HCT116 (cell line): ENCODE data around the gene OTUD7B. TPM values are rescaled to one million over a fixed set of nuclear protein-coding genes. Genes with fewer than 3 reads are reported as not detected.

ENCODE experiments used
- ATAC-seq: fragments of 200-7000 bp; cut with Tn5 transposase; 2 replicates; pipeline ENCODE4 v1.9.1; 2020; ENCODE audit warnings: mild to moderate bottlenecking, moderate library complexity
- BruUV-seq: library from RNA; stranded (reverse); fragments of 400-500 nt; replicated peaks from 2 replicates; lab custom pipeline; 2021; lab: Mats Ljungman, UMichigan
- CTCF ChIA-PET: fragments of 300-600 bp; sonication (Branson Sonifier 250); formaldehyde crosslinking; loops from one replicate; lab custom pipeline; 2021; ENCODE audit warnings: antibody characterized with exemption; lab: Charles Lee
- POLR2A ChIA-PET: fragments of 300-600, 350-600 bp; sonication (Branson Sonifier 250); formaldehyde crosslinking; loops from one replicate; lab custom pipeline; 2021; ENCODE audit warnings: antibody characterized with exemption; lab: Charles Lee
- RAD21 ChIA-PET, 2 experiments: fragments of 300-600 bp; sonication (Branson Sonifier 250); formaldehyde crosslinking; loops; one replicate each; lab custom pipeline; 2023; ENCODE audit warnings: low total read pairs in 2 of 2; ENCODE audit not compliant: uncharacterized antibody in 2 of 2, unreplicated experiment in 2 of 2, low non-redundant PET in 1 of 2; lab: Charles Lee
- DNase-seq: peaks from one replicate; pipeline ENCODE4 v3.0.0-alpha.2; 2010; ENCODE audit warnings: low read depth, low spot score
- H2AFZ ChIP-seq: fragments of 200-600 bp; shearing (Covaris generic), sonication (generic); 2 replicates; pipeline ENCODE4 v1.6.1; 2017; ENCODE audit warnings: low read depth, mixed run types, mixed read lengths, antibody characterized with exemption, low read length; ENCODE audit not compliant: poor library complexity, severe bottlenecking
- H3K27ac ChIP-seq: 2 replicates; pipeline ENCODE4 v1.5.1; 2012; ENCODE audit warnings: low read depth, low read length
- H3K27me3 ChIP-seq: fragments of 200-600 bp; sonication (generic); 2 replicates; pipeline ENCODE4 v1.6.1; 2016; ENCODE audit warnings: mixed run types, low read length, mixed read lengths; ENCODE audit not compliant: insufficient read depth
- H3K36me3 ChIP-seq, 2 experiments: fragments of 200-500 bp in 1 of 2; fragments of 200-600 bp in 1 of 2; sonication (Bioruptor generic) in 1 of 2; sonication (generic) in 1 of 2; 2 replicates each; pipeline versions ENCODE4 v1.5.1 to v1.6.1; 2014 to 2016; ENCODE audit warnings: low read length in 2 of 2, inconsistent platforms in 1 of 2, mixed read lengths in 1 of 2, mixed run types in 1 of 2; ENCODE audit not compliant: insufficient read depth in 2 of 2, control insufficient read depth in 1 of 2
- H3K4me1 ChIP-seq, 2 experiments: fragments of 200-600 bp in 1 of 2; sonication (generic) in 1 of 2; 2 replicates each; pipeline versions ENCODE4 v1.5.1 to v1.6.1; 2012 to 2017; ENCODE audit warnings: low read length in 2 of 2, inconsistent platforms in 1 of 2, mild to moderate bottlenecking in 1 of 2, mixed read lengths in 1 of 2, mixed run types in 1 of 2, moderate library complexity in 1 of 2; ENCODE audit not compliant: insufficient read depth in 2 of 2, control insufficient read depth in 1 of 2
- H3K4me2 ChIP-seq: fragments of 200-600 bp; sonication (generic); 2 replicates; pipeline ENCODE4 v1.6.1; 2017; ENCODE audit warnings: mixed run types, low read length, mixed read lengths
- H3K4me3 ChIP-seq, 2 experiments: fragments of 200-600 bp in 1 of 2; sonication (generic) in 1 of 2; replicated peaks in 1 of 2; 2 replicates each; pipeline ENCODE4 v1.5.1; 2011 to 2016; ENCODE audit warnings: low read length in 2 of 2, control low read depth in 1 of 2, low read depth in 1 of 2, mild to moderate bottlenecking in 1 of 2, mixed read lengths in 1 of 2, mixed run types in 1 of 2
- H3K79me2 ChIP-seq: fragments of 200-600 bp; sonication (generic); 2 replicates; pipeline ENCODE4 v1.6.1; 2017; ENCODE audit warnings: mild to moderate bottlenecking, mixed run types, low read length, moderate library complexity, mixed read lengths; ENCODE audit not compliant: insufficient read depth
- H3K9ac ChIP-seq: fragments of 200-600 bp; sonication (generic); 2 replicates; pipeline ENCODE4 v1.6.1; 2016; ENCODE audit warnings: low read length, mixed read lengths
- H3K9me2 ChIP-seq: fragments of 200-600 bp; sonication (generic), shearing (Covaris generic); 2 replicates; pipeline ENCODE4 v1.6.1; 2017; ENCODE audit warnings: mixed run types, mild to moderate bottlenecking, moderate library complexity; ENCODE audit not compliant: insufficient read depth
- H3K9me3 ChIP-seq, 2 experiments: fragments of 200-500 bp in 1 of 2; fragments of 200-600 bp in 1 of 2; sonication (Bioruptor generic) in 1 of 2; sonication (generic) in 1 of 2; 2 replicates each; pipeline ENCODE4 v1.6.1; 2014 to 2017; ENCODE audit warnings: low read length in 2 of 2, mixed read lengths in 2 of 2, inconsistent platforms in 1 of 2, low read depth in 1 of 2, mild to moderate bottlenecking in 1 of 2, mixed run types in 1 of 2, moderate library complexity in 1 of 2; ENCODE audit not compliant: control insufficient read depth in 1 of 2, insufficient read depth in 1 of 2
- H4K20me1 ChIP-seq: fragments of 200-600 bp; sonication (generic), shearing (Covaris generic); 2 replicates; pipeline ENCODE4 v1.6.1; 2017; ENCODE audit warnings: mixed run types, mild to moderate bottlenecking, moderate library complexity; ENCODE audit not compliant: insufficient read depth
- ATF3 ChIP-seq: IDR thresholded peaks from 2 replicates; pipeline ENCODE4 v1.6.1; 2012
- CBX3 ChIP-seq: IDR thresholded peaks from 2 replicates; pipeline ENCODE4 v1.6.1; 2012; ENCODE audit warnings: low read depth
- EGR1 ChIP-seq: IDR thresholded peaks from 2 replicates; pipeline ENCODE4 v1.6.1; 2012; ENCODE audit warnings: low read depth
- ELF1 ChIP-seq: IDR thresholded peaks from 2 replicates; pipeline ENCODE4 v1.6.1; 2012; ENCODE audit warnings: low read depth, borderline replicate concordance
- EZH2 ChIP-seq: fragments of 200-600 bp; sonication (generic); IDR thresholded peaks from 2 replicates; pipeline ENCODE4 v1.6.1; 2017; ENCODE audit warnings: antibody characterized with exemption, mixed run types
- EZH2phosphoT487 ChIP-seq: fragments of 200-600 bp; IDR thresholded peaks from 2 replicates; pipeline ENCODE4 v1.6.1; 2018; ENCODE audit warnings: antibody characterized with exemption, borderline replicate concordance
- FOSL1 ChIP-seq: IDR thresholded peaks from 2 replicates; pipeline ENCODE4 v1.6.1; 2012; ENCODE audit warnings: low read depth
- JUND ChIP-seq: IDR thresholded peaks from 2 replicates; pipeline ENCODE4 v1.6.1; 2012
- RAD21 ChIP-seq: IDR thresholded peaks from 2 replicates; pipeline ENCODE4 v1.6.1; 2012; ENCODE audit warnings: low read depth, mild to moderate bottlenecking
- REST ChIP-seq: IDR thresholded peaks from 2 replicates; pipeline ENCODE4 v1.6.1; 2012; ENCODE audit warnings: low read depth
- SRF ChIP-seq: IDR thresholded peaks from 2 replicates; pipeline ENCODE4 v1.6.1; 2012; ENCODE audit warnings: low read depth
- TCF7L2 ChIP-seq: IDR thresholded peaks from 2 replicates; pipeline ENCODE4 v1.7.0; 2011; ENCODE audit warnings: borderline replicate concordance, inconsistent platforms; ENCODE audit not compliant: insufficient read depth, insufficient read length; ENCODE audit errors: extremely low read depth
- YY1 ChIP-seq: IDR thresholded peaks from 2 replicates; pipeline ENCODE4 v1.6.1; 2011; ENCODE audit warnings: low read length, low read depth, moderate library complexity, mild to moderate bottlenecking; ENCODE audit not compliant: insufficient replicate concordance; ENCODE audit errors: extremely low read depth
- ZBTB33 ChIP-seq: IDR thresholded peaks from 2 replicates; pipeline ENCODE4 v1.6.1; 2011; ENCODE audit warnings: mild to moderate bottlenecking, low read length, moderate library complexity; ENCODE audit not compliant: insufficient replicate concordance; ENCODE audit errors: extremely low read depth
- ZFX ChIP-seq: fragments of 450-650 bp; IDR thresholded peaks from 2 replicates; pipeline ENCODE4 v1.6.1; 2017
- ZNF274 ChIP-seq: fragments of 200-500 bp; sonication (Bioruptor generic); IDR thresholded peaks from 2 replicates; pipeline ENCODE4 v1.6.1; 2014; ENCODE audit warnings: mild to moderate bottlenecking, low read depth, low read length, inconsistent platforms
- intact Hi-C: fragments of 100-400 bp; cut with micrococcal nuclease; formaldehyde crosslinking; loops from 2 replicates; pipeline ENCODE4 v1.10.0; 2022
- total RNA-seq: library from RNA; stranded (reverse); gene quantifications from one replicate; pipeline ENCODE4 v1.2.1, GENCODE V29; 2021; ENCODE audit not compliant: unreplicated experiment
- TF ChIP-seq, protein P1 (sequence below): IDR thresholded peaks from 2 replicates; pipeline ENCODE4 v1.6.1; 2012
- TF ChIP-seq, protein P2 (sequence below), 3 experiments: fragments of 200-600 bp in 1 of 3; sonication (generic) in 1 of 3; IDR thresholded peaks in 2 of 3; conservative IDR thresholded peaks in 1 of 3; 2 replicates each; pipeline ENCODE4 v1.5.1; 2012 to 2017; ENCODE audit warnings: low read depth in 2 of 3, low read length in 2 of 3, antibody characterized with exemption in 1 of 3, borderline replicate concordance in 1 of 3, control low read depth in 1 of 3, mild to moderate bottlenecking in 1 of 3, mixed read lengths in 1 of 3, mixed run types in 1 of 3, moderate library complexity in 1 of 3; ENCODE audit not compliant: insufficient read depth in 1 of 3

The OTUD7B gene
- total RNA-seq, 1 experiment from 2014 or later = 23.7 TPM

DNA sequence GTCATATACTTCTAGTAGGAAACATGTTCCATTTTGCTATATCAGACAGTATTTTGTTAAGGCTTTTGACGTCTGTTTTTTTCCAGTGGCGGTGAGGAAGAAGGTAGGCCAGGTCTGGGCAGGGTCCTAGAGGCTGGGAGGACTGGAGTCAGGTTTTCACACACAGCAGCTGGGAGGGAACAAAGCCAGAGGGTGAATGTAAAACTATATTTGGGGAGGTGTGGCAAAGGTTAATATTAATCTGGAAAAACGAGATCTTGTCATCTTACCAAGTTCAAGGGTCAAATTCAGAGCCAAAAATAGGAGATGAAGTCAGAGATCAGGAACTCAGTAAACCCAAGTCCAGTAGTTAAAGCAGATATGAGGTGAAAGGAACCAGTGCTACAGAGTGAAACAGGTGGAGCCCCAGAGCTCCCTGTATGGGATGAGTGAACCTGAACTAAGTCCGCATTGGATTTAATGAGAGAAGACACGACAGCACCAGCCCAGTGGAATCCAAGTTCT lies 10.7 kb upstream of the OTUD7B start:
- DNase-seq = no peak
- RAD21 ChIA-PET = no interaction called here

More for the DNA sequence above, 10.7 kb upstream of the OTUD7B start:
- no peaks in the 10 kb centered on the region for H3K9me3 ChIP-seq
- TF ChIP-seq CBX3 (no peak), ZNF274 (no peak), RAD21 (no peak), REST (no peak), EZH2phosphoT487 (no peak), EGR1 (no peak), FOSL1 (no peak), JUND (no peak), ATF3 (no peak), YY1 (no peak), ZBTB33 (no peak), ELF1 (no peak), EZH2 (no peak), TCF7L2 (no peak), ZFX (no peak), SRF (no peak)
- TF ChIP-seq, protein P1, sequence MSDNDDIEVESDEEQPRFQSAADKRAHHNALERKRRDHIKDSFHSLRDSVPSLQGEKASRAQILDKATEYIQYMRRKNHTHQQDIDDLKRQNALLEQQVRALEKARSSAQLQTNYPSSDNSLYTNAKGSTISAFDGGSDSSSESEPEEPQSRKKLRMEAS = no peak
- TF ChIP-seq, protein P2, sequence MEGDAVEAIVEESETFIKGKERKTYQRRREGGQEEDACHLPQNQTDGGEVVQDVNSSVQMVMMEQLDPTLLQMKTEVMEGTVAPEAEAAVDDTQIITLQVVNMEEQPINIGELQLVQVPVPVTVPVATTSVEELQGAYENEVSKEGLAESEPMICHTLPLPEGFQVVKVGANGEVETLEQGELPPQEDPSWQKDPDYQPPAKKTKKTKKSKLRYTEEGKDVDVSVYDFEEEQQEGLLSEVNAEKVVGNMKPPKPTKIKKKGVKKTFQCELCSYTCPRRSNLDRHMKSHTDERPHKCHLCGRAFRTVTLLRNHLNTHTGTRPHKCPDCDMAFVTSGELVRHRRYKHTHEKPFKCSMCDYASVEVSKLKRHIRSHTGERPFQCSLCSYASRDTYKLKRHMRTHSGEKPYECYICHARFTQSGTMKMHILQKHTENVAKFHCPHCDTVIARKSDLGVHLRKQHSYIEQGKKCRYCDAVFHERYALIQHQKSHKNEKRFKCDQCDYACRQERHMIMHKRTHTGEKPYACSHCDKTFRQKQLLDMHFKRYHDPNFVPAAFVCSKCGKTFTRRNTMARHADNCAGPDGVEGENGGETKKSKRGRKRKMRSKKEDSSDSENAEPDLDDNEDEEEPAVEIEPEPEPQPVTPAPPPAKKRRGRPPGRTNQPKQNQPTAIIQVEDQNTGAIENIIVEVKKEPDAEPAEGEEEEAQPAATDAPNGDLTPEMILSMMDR (IDR thresholded peaks at IDR 0.05 in 2 of 3, conservative IDR thresholded peaks at IDR 0.05 in 1 of 3; ENCODE audit: borderline replicate concordance in 1 of 3, insufficient read depth in 1 of 3, low read depth in 2 of 3, low read length in 2 of 3) = no peak
- H3K4me2 ChIP-seq = peak overlapping the region; percentile 48
- peaks cover 19 to 30% of the 10 kb centered on the region in 2 experiments for H3K4me1 ChIP-seq
- H2AFZ ChIP-seq = no peak overlapping the region
- H3K9ac ChIP-seq = no peak overlapping the region
- ChIA-PET POLR2A (no interaction called here), CTCF (no interaction called here)
- intact Hi-C loops = no loop called here
- no peaks in the 10 kb centered on the region for H4K20me1 ChIP-seq
- 0 out of 2 replicates have a peak, but pooled peaks have one; percentile 31 for ATAC-seq
- no peaks in the 10 kb centered on the region for H3K36me3 ChIP-seq
- no peaks in the 10 kb centered on the region for H3K79me2 ChIP-seq
- no peaks in the 10 kb centered on the region for H3K27me3 ChIP-seq
- no TSS peak for BruUV-seq
- H3K27ac ChIP-seq = no peak overlapping the region
- H3K9me2 ChIP-seq = no peaks in the 10 kb centered on the region
- no peak overlapping the region for H3K4me3 ChIP-seq
